NCI-H1048 (cell line): ENCODE data around the gene PHF3.
"Not testable (repeated sequence)": the region's sequence is repeated elsewhere in the genome, so short reads cannot be mapped to it uniquely, and the experiment has no call there.

Experiments used
- DNase-seq: peaks from one replicate; lab custom pipeline; 2025; lab: John Stamatoyannopoulos, UW

Gene PHF3

GRCh38 chr6:63708631-63709030 is 73.0 kb downstream of the PHF3 start:
- no peak for DNase-seq

GRCh38 chr6:63709148-63709547 is 73.5 kb downstream of the PHF3 start:
- DNase-seq, result no peak

- DNase-seq, result no peak
Observed at GRCh38 chr6:63713332-63713731, 77.7 kb downstream of the PHF3 start.

GRCh38 chr6:63714091-63714490 is 78.5 kb downstream of the PHF3 start:
- no peak for DNase-seq

GRCh38 chr6:63716169-63716568 is 80.6 kb downstream of the PHF3 start:
- DNase-seq, result no peak

GRCh38 chr6:63721181-63721580 is 85.6 kb downstream of the PHF3 start:
- DNase-seq, result no peak

GRCh38 chr6:63724721-63725120 is 89.1 kb downstream of the PHF3 start:
- DNase-seq, result no peak

GRCh38 chr6:63730311-63730710 is 94.7 kb downstream of the PHF3 start:
- DNase-seq, result no peak

- no peak for DNase-seq
Observed at GRCh38 chr6:63731930-63732329, 96.3 kb downstream of the PHF3 start.

- DNase-seq, result no peak
Observed at GRCh38 chr6:63732336-63732735, 96.7 kb downstream of the PHF3 start.

GRCh38 chr6:63734923-63735322 is 99.3 kb downstream of the PHF3 start:
- no peak for DNase-seq

- DNase-seq, result not testable (repeated sequence)
Observed at GRCh38 chr6:63738190-63738589, 102.6 kb downstream of the PHF3 start.

GRCh38 chr6:63739094-63739687 is 103.6 kb downstream of the PHF3 start:
- no peak for DNase-seq

- DNase-seq, result no peak
Observed at GRCh38 chr6:63740709-63741108, 105.1 kb downstream of the PHF3 start.

GRCh38 chr6:63742060-63742459 is 106.5 kb downstream of the PHF3 start:
- no peak for DNase-seq

- no peak for DNase-seq
Observed at GRCh38 chr6:63743691-63744090, 108.1 kb downstream of the PHF3 start.

GRCh38 chr6:63744810-63745209 is 109.2 kb downstream of the PHF3 start:
- DNase-seq, result no peak

GRCh38 chr6:63745784-63746183 is 110.2 kb downstream of the PHF3 start:
- DNase-seq, result no peak

GRCh38 chr6:63750400-63750799 is 114.8 kb downstream of the PHF3 start:
- DNase-seq, result no peak

GRCh38 chr6:63757275-63757674 is 121.7 kb downstream of the PHF3 start:
- not testable (repeated sequence) for DNase-seq

- DNase-seq, result no peak
Observed at GRCh38 chr6:63757826-63758225, 122.2 kb downstream of the PHF3 start.

GRCh38 chr6:63759605-63760105 is 124.1 kb downstream of the PHF3 start:
- DNase-seq, result no peak

GRCh38 chr6:63760199-63760598 is 124.6 kb downstream of the PHF3 start:
- DNase-seq, result no peak

- DNase-seq, result no peak
Observed at GRCh38 chr6:63764318-63764916, 128.8 kb downstream of the PHF3 start.
